ENCODE data around the gene PICALM.
"Not testable (repeated sequence)": the region's sequence is repeated elsewhere in the genome, so short reads cannot be mapped to it uniquely, and the experiment has no call there.

Gene PICALM, protein sequence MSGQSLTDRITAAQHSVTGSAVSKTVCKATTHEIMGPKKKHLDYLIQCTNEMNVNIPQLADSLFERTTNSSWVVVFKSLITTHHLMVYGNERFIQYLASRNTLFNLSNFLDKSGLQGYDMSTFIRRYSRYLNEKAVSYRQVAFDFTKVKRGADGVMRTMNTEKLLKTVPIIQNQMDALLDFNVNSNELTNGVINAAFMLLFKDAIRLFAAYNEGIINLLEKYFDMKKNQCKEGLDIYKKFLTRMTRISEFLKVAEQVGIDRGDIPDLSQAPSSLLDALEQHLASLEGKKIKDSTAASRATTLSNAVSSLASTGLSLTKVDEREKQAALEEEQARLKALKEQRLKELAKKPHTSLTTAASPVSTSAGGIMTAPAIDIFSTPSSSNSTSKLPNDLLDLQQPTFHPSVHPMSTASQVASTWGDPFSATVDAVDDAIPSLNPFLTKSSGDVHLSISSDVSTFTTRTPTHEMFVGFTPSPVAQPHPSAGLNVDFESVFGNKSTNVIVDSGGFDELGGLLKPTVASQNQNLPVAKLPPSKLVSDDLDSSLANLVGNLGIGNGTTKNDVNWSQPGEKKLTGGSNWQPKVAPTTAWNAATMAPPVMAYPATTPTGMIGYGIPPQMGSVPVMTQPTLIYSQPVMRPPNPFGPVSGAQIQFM

DNA sequence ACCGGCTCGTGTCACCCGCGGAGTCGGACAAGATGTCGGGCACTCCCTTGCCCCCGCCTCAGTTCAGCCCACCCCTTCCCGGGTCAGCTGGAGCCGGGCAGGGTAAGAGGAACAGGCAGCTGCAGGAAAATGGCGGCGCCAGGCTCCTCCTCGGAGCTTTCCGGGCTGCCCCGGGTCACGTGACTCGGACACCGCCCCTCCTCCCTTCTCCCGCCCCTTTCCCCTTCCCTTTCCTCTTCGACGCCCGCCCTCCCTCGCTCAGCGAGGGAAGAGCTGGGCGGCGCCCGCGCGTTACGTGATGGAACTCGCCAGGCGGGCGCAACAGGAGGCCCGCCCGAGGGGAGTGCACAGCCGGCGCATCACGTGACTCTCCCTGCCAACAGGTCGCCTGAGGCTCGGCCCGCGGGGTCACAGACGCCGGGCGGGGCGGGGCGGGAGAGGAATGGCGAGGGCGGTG lies at the start of gene PICALM:
PICALM (minus strand) TSS at position 134 of the 457 bp plus-strand sequence. CDS start 304 bp downstream, outside the sequence.
- DNase-seq (ENCODE audit: low read depth): peak; percentile 91

GRCh38 chr11:86118253-86118652 lies 49.4 kb upstream of the PICALM start:
- DNase-seq (ENCODE audit: low read depth): no peak

GRCh38 chr11:86117712-86118063 lies 48.8 kb upstream of the PICALM start:
- no peak for DNase-seq (ENCODE audit: low read depth)

DNA sequence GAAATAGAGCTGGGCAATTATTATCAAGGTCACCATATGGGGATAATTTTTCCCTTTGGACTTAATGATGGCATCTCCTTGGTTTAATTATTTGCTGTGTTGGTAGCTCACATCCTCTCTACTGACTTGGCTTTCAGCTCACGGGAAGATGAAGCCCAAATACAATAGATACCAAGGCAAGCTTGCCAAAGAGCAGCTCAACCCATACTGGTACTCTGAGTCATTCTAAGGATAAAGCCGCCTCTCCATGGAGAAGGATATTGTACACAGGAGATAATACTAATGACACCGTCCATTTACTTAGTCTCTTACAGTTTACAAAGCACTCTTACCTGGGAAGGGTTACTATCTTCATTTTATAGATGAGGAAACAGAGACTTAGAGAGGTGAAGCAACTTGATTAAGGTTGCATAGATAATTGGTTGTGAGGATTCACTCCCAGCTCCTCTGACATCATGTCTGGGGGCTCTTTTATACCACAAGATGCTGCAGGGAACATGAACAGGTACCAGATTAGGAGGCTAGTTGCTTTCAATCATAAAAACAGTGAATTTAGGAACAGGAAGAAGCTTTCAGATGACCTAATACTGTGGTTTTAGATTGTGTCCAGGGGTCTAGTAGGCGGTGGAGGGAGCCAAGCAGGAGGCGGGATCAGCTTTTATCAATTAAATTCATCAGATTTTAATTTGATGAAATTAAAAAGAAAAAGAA lies 48.3 kb upstream of the PICALM start:
- no peak for DNase-seq (ENCODE audit: low read depth)

DNA sequence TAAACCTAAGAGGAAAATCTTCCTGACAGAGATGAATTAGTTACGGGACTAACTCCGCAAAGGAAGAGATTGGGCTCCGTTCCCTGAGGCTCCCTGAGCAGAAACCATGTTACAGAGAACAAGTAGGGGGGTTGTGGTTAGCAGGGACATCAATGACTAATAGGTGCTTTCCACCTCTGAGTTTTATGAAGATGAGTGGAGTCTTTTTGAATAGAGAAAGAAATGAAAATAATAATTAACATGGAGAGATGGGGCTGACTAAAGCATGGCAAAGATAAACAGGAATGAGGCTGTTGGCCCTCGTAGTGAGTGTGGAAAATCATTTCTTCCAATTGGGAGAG lies 47.5 kb upstream of the PICALM start:
- DNase-seq (ENCODE audit: low read depth): peak; percentile 3

DNA sequence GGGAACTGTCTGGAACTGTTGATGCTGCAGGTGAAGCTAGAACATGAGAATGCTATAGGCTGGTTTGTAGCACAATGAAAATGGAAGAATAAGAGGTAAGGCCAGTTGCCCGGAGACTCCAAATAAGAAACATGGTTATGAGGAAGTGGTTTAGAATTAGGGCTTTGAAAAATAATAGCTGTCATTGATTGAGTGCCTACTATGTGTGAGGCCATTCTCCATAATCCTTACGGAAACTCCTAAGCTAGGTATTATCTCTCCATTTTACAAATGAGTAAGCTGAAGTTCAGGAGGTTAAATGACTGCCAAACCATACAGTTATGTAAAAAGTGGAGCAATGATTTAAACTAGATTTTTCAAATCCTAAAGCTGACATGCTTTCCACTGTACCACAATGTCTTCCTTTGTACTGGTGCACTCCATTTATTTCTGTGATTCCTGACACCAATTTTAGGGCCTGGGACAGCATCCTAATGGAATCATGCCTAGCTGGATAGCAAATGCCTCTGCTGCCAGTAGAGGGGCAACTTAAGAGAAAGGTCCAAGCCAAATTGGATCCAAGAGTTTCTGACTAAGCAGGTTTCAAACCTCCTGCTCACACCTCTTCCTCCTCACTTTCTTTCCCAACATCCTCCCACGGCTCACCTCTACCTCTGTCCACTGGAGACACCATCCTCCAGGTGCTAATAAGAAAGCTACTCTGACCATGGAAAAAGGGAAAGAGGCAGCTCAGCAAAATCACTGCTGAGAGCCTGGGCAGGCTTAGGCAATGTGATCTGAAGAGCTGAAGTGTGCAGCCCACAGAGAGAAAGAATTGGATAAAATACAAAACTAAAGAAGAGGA lies 46.9 kb upstream of the PICALM start:
- DNase-seq (ENCODE audit: low read depth): no peak

DNA sequence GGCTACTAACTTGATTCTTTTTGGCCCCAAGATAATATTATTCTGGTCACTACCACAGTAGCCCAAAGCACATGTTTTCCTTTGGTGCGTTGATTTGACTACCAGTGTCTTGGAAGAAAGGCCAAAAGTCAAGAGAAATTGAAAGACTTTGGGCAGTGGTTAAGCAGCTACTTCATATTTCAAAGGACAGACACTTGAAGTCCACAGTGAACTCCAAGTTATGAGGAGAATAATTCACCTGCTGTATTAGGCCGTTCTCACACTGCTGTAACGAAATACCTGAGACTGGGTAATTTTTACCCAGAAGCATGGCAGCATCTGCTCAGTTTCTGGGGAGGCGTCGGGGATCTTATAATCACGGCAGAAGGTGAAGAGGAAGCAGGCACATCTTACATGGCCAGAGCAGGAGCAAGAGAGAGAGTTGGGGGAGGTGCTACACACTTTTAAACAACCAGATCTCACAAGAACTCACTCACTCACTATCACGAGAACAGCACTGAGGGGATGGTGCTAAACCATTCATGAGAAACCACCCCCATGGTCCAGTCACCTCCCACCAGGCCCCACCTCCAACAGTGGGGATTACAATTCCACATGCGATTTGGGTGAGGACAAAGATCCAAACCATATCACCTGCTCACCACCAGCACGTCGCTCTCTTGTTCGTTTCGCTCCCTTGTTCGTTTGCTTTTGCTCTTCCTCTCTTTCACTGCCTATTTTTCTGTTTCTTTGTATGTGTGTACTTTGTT lies 40.2 kb upstream of the PICALM start:
- DNase-seq (ENCODE audit: low read depth): no peak

- no peak for DNase-seq (ENCODE audit: low read depth)
Measured at GRCh38 chr11:86108191-86108590, 39.3 kb upstream of the PICALM start.

GRCh38 chr11:86106916-86107315 lies 38.0 kb upstream of the PICALM start:
- DNase-seq (ENCODE audit: low read depth): no peak

DNA sequence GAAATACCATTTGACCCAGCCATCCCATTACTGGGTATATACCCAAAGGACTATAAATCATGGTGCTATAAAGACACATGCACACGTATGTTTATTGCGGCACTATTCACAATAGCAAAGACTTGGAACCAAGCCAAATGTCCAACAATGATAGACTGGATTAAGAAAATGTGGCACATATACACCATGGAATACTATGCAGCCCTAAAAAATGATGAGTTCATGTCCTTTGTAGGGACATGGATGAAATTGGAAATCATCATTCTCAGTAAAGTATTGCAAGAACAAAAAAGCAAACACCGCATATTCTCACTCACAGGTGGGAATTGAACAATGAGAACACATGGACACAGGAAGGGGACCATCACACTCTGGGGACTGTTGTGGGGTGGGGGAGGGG lies 37.1 kb upstream of the PICALM start:
- not testable (repeated sequence) for DNase-seq (ENCODE audit: low read depth)

GRCh38 chr11:86105601-86106000 lies 36.7 kb upstream of the PICALM start:
- DNase-seq (ENCODE audit: low read depth): not testable (repeated sequence)

DNA sequence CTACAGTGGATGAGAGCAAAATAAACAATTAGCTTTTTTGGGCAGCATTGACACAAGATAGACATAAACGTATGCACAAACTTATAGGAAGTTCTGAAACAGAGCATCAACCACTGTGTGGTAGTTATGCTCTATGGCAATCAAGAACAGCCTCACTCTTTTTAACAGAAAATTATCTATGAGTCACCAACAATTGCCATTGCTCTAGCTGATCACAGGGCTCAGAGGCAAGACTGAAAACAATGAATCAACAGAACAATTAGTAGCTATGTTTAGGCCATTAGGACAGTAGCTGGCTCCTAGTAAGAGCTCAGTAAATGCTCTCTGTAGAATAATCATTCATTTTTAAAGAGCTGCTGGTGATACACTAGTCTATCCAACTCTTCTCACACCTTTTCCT lies 34.9 kb upstream of the PICALM start:
- no peak for DNase-seq (ENCODE audit: low read depth)

- no peak for DNase-seq (ENCODE audit: low read depth)
Measured at GRCh38 chr11:86101941-86102407, 33.1 kb upstream of the PICALM start.

DNA sequence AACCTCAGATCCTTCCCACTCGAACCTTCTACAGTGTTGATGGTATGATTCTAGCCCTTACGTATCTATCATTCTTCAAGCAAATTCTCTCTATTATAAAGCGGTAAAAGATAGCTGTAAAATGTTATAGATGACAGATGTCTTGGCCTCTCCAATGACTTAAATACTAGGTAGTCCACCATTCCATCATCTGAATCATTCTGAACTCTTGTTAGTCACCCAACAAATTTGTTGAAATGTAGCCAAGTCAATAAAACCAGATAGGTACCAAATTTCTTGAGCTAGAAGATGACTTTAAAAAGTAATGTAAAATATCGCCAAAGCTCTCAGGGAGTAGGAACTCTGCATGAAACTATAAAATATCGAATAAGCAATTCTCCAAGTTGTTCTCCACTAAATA lies 32.6 kb upstream of the PICALM start:
- DNase-seq (ENCODE audit: low read depth): no peak

GRCh38 chr11:86099874-86100273 lies 31.0 kb upstream of the PICALM start:
- no peak for DNase-seq (ENCODE audit: low read depth)

DNA sequence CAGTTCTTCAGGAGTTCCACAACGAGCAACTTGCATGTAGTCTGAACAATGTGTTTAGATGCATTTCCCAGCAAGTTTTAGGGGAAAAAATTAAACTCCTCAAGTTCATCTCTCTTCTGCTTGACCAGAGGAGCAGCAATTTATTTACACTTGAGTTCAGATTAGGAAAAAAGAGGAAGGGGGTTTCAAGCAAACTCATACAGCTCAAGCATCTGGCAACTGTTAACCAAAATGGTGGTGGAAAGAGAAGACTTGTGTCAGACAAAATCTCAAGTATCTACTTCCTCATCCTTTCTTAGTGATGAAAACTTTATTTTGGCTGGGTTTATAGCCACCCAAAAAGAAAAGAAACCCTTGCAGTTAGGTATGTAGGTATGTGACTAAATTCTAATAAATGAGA lies 29.1 kb upstream of the PICALM start:
- DNase-seq (ENCODE audit: low read depth): no peak

GRCh38 chr11:86091566-86091965 lies 22.7 kb upstream of the PICALM start:
- no peak for DNase-seq (ENCODE audit: low read depth)

- DNase-seq (ENCODE audit: low read depth): no peak
Measured at GRCh38 chr11:86091086-86091485, 22.2 kb upstream of the PICALM start.

DNA sequence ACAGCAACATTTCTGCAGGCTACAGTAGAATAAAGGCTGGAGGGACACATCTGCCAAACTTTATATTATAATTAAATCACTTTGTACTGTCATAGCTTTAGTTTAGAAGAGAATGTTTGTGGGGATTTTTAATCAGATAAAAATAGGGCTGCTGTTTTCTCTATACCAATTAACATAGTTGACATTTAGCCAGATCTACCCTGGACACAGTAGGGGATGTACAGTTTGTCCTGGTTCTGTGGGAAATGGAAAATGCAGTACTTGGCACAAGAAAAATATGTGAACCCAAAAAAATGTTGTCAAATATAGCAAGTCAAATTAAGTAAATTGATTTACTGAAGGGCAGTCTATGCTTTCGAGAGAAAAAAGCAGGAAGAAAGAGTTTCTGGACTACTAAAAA lies 20.8 kb upstream of the PICALM start:
- DNase-seq (ENCODE audit: low read depth): no peak

GRCh38 chr11:86087688-86088087 lies 18.8 kb upstream of the PICALM start:
- not testable (repeated sequence) for DNase-seq (ENCODE audit: low read depth)

GRCh38 chr11:86087256-86087655 lies 18.4 kb upstream of the PICALM start:
- no peak for DNase-seq (ENCODE audit: low read depth)

Data from stimulated activated CD8-positive, alpha-beta memory T cell treated with anti-CD3 and anti-CD28 coated beads, Interleukin-12 subunit alpha, Interleukin-12 subunit beta, amount 100 ng/mL, for 1 hour (primary cell).